DMS153 treated with DMSO at 0.1 percent for 48 hours (cell line): ENCODE measurements around the gene CYP26A1.
"Not testable (repeated sequence)": the region's sequence is repeated elsewhere in the genome, so short reads cannot be mapped to it uniquely, and the experiment has no call there.

Experiments used
- DNase-seq: peaks from one replicate; lab custom pipeline; 2025; ENCODE audit not compliant: unreplicated experiment; lab: John Stamatoyannopoulos, UW

CYP26A1 gene

DNA sequence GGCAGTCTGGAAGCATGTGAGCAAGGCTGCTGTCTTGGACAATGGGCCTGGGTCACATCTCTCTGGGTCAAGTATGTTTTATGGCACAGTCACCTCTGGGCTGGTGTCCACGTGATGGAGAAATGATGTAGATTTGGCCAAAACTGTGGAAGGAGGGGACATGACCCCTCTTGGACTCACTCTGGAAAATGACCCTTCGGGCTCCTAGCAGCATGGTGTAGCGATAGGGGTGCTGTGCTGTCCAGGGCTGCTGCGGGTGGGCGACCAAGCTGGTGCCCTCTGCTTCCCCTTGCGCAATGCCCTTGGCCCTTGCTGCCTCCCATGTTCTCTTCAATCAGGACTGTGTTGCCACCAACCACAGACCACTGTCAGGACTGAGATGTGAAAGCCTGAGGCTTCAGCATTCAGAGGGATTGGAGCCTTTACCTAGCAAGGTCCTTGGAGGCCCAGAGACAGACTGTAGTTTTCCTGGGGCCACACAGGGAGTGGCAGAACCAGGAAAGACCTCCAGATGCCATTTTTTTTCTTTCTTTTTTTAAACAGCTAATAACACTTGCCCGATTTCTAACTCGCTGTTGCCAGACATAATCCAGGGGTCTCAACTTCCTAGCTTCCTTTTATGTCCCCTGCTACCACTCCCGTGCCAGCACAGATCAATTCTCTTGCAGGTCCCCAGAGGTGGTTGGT is 6.1 kb downstream of the CYP26A1 start:
- no peak for DNase-seq

GRCh38 chr10:93080350-93081046 is 6.8 kb downstream of the CYP26A1 start:
- no peak for DNase-seq

DNA sequence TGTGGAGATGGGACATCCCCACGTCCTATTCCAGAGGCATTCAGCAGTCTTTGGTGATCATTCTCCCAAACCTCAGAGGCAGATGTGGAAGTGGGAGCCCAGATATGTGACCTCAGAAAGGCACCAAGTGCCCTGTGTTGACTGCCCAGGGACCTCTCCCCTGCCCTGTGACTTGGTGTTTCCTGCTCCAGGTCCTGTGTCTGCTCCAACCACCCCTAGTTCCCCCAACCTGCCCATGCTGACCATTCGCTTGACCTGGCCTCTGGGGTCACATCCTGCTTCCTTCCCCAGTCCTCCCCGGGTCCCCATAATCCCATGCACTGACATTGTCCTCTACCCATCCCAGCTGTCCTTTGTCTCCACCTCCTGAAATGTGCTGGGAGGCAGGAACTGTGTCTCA is 7.6 kb downstream of the CYP26A1 start:
- no peak for DNase-seq

DNA sequence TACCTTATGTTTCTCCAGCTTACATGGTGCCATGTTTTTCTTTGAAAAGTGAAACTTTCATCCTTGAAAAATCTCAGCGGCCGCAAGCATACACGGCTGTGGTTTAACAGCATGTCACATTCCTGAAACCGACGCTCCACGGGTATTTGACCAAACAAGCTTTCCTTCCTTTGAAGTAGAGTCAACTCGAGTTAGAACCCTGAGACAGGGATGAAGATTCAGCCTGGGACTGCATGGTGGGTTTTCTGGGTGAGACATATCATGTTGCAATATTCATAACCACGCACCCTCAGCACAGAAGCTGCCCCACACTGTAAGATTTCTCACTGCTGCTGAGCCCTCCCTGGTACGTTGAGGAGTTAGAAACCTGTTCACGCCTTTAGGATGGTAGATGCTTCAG is 8.1 kb downstream of the CYP26A1 start:
- no peak for DNase-seq

DNA sequence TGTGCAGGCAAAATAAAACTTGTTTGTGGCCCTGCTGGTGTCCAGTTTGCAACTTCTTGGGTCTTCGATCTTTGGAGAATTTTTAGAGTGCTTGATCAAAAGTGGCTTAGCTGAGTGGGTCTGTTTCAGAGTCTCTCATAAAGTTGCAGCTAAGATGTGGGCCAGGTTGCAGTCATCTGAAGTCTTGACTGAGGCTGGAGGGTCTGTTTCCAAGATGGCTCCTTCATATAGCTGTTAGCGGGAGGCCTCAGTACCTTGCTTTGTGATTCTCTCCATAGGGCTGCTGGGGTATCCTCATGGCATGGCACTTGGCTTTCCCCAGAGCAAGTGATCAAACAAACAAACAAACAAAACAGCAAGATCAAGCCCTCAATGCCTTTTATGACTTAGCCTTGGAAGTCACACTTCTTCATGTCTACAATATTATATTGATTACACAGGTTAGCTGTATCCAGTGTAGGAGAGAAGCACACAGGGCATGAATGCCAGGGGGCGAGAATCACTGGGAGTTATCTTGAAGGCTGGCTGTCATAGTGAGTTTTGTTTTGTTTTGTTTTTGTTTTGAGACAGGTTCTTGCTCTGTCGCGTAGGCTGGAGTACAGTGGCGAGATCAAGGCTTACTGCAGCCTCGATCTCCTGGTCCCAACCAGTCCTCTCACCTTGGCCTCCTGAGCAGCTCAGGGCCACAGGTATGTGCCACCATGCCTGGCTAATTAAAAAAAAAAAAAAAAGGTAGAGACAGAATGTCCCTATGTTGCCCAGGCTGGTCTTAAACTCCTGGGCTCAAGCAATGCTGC is 10.2 kb downstream of the CYP26A1 start:
- no peak for DNase-seq

DNA sequence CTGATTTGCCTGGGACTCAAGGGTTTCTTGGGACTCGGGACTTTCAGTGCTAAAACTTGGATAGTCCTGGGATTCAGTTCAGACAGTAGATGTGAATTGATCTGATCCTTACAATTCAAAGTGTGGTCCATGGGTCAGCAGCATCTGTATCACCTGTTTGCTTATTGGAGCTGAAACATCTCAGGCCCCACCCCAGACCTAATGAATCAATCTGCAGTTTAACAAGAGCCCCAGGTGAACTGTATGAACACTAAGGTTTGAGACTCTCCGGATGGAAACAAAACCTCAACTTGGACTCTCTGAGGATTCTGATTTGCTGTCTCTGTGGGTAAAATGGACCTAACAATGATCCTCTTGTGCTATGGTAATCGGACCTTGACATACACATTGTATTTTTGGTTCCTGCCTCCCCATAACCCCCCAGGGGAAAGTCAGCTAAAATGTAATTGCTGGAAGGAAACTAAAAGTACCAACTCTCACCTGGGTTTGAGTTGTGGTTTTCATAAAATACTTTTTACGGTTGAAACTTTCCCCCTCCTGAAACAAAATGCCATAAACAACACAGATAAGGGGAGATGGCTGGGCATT is 11.7 kb downstream of the CYP26A1 start:
- DNase-seq, result no peak

DNA sequence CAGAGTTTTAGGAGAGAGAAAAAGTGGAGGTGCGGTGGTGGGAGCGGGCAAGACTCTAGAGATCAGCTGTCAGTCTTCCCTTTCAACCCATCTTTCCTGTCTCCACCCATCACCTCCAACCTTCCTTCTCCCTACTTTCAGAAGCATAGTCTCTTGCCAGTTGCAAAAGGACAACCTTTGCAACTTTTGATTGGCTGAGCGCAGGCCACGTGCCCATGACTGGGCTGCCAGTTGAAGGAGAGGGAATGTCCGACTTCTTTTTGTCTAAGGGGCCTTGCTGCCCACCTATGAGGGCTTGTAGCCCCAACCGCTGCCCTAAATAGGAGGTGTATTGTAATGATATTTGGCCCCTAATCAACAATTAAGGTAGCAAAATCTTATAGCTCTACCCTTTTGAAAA is 12.6 kb downstream of the CYP26A1 start:
- DNase-seq, result no peak

GRCh38 chr10:93087846-93088245 is 14.2 kb downstream of the CYP26A1 start:
- DNase-seq, result no peak

- no peak for DNase-seq
Measured at GRCh38 chr10:93088466-93088865, 14.8 kb downstream of the CYP26A1 start.

- no peak for DNase-seq
Measured at GRCh38 chr10:93090619-93091018, 16.9 kb downstream of the CYP26A1 start.

GRCh38 chr10:93091960-93092359 is 18.3 kb downstream of the CYP26A1 start:
- no peak for DNase-seq

DNA sequence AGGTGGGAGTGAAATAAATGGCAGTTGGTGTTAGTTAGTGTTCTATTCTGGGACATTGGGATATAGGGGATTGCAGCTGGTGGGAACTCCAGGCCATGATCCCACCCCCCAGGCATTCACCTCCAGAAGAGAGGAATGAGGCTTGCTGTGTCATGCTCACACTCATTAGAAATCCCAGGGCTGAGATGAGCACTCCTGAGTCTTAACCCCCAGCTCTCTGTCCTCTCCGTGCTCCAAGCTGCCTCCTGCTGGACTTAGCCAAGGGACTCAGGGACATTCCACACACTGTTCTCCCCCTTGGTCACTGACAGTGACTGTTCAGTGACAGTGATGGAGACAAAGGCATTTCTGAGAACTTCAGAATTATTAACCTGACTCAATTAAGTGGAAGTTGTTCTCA is 21.5 kb downstream of the CYP26A1 start:
- no peak for DNase-seq

DNA sequence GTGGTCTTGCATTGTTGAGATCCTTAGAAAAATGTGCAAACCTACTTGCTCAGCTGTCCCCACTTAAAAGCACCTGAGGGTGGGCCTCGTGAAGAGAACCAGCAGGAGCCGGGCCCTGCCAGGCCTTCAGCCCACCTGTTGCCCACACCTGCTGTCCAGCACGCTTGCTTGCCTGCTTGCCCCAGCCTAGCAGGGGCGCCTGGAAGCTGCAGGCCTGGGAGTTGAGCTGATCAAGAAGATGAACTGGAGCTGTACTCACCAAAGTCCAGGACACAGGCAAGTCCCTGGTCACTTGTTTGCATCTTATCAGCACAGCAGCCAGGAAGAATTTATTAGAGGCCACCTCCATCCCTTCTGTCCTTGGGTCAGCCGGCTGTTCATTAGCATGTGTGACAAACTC is 23.2 kb downstream of the CYP26A1 start:
- no peak for DNase-seq

- no peak for DNase-seq
Measured at GRCh38 chr10:93097386-93097785, 23.7 kb downstream of the CYP26A1 start.

DNA sequence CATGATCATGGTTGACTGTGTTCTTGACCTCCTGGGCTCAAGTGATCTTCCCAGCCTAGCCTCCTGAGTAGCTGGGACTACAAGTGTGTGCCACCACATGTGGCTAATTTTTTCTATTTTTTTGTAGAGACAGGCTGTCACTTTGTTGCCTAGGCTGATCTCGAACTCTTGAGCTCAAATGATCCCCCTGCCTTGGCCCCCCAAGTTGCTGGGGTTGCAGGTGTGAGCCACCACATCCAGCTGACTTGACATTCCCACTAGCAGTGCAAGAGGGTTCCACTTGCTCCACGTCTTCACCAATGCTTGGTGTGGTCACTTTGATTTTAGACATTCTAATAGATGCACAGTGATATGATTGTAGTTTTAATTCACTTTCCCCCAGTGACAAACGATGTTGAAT is 25.1 kb downstream of the CYP26A1 start:
- DNase-seq, result no peak

GRCh38 chr10:93099670-93100069 is 26.0 kb downstream of the CYP26A1 start:
- no peak for DNase-seq

DNA sequence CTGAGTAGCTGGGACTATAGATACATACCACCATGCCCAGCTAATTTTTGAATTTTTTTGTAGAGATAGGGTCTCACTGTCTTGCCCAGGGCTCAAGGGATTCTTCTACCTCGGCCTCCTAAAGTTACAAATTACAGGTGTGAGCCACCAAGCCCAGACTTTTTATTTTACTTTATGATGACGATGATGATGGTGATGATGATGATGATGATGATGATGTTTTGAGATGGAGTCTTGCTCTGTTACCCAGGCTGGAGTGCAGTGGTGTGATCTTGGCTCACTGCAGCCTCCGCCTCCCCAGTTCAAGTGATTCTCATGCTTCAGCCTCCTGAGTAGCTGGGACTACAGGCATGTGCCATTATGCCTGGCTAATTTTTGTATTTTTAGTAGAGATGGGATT is 27.5 kb downstream of the CYP26A1 start:
- DNase-seq, result not testable (repeated sequence)

DNA sequence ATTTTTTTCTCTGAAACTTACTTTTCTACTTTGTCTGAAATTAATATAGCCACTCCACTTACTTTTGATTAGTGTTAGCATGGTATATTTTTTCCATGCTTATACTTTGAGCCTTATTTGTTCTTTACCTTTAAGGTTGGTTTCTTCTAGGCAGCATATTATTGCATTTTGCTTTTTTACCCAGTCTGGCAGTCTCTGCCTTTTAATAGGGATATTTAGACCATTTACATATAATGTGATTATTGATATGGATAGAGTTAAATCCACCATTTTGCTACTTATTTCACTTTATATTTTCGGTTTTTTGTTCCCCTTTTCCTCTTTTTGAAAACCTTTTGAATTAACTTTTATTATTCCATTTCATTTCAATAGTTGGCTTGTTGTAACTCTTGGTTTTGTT is 30.3 kb downstream of the CYP26A1 start:
- no peak for DNase-seq

DNA sequence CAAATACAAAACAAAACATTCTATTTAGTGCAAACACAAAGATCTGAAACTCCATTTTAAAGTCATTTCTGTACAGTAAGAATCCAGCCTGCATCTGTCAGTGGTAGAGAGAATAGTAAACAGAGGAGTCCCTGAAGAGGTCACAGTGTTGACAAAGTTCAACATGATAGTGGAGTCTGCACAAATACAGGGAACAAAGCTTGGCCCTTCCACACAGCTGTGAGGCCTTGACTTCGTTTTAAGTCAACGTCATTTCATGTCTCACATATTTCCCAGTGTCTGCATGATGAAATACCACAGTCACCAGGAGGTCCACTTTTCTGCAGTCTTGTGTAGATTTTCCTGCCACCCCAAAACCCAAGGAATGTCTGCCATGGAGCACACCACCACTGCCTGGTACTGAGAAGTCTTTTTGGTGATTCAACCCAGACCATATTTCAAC is 33.0 kb downstream of the CYP26A1 start:
- DNase-seq, result no peak

GRCh38 chr10:93110472-93111146 is 36.9 kb downstream of the CYP26A1 start:
- no peak for DNase-seq

- no peak for DNase-seq
Measured at GRCh38 chr10:93113042-93113441, 39.3 kb downstream of the CYP26A1 start.
